ENCODE data around the gene RPS27A.
"Not testable (repeated sequence)": the region's sequence is repeated elsewhere in the genome, so short reads cannot be mapped to it uniquely, and the experiment has no call there.

RPS27A gene

GRCh38 chr2:55241582-55241981 lies 9.1 kb downstream of the RPS27A start:
- not testable (repeated sequence) for H3K4me3 ChIP-seq (ENCODE audit: low read depth in 1 of 2, low read length in 2 of 2); H3K4me1 ChIP-seq (ENCODE audit: control insufficient read depth in 1 of 2, insufficient read depth in 2 of 2, low read length in 2 of 2); H3K27ac ChIP-seq (ENCODE audit: low read length); H3K9me3 ChIP-seq (ENCODE audit: control insufficient read depth in 1 of 2, low read length in 2 of 2); H3K27me3 ChIP-seq (ENCODE audit: low read depth, low read length)
- H3K36me3 ChIP-seq (ENCODE audit: control insufficient read depth in 1 of 2, insufficient read depth in 2 of 2, low read length in 2 of 2) = peaks cover 35 to 63% of the 10 kb centered on the region in 2 donors

GRCh38 chr2:55242617-55243016 lies 10.1 kb downstream of the RPS27A start:
- H3K9me3 ChIP-seq (ENCODE audit: control insufficient read depth in 1 of 2, low read length in 2 of 2) = no peaks in the 10 kb centered on the region
- no peak overlapping the region for H3K27ac ChIP-seq (ENCODE audit: low read length)
- peaks cover 32 to 67% of the 10 kb centered on the region in 2 donors for H3K36me3 ChIP-seq (ENCODE audit: control insufficient read depth in 1 of 2, insufficient read depth in 2 of 2, low read length in 2 of 2)
- no peak overlapping the region for H3K4me3 ChIP-seq (ENCODE audit: low read depth in 1 of 2, low read length in 2 of 2)
- no peaks in the 10 kb centered on the region for H3K27me3 ChIP-seq (ENCODE audit: low read depth, low read length)
- no peaks in the 10 kb centered on the region for H3K4me1 ChIP-seq (ENCODE audit: control insufficient read depth in 1 of 2, insufficient read depth in 2 of 2, low read length in 2 of 2)

GRCh38 chr2:55245411-55245810 lies 12.9 kb downstream of the RPS27A start:
- peaks cover 31 to 65% of the 10 kb centered on the region in 2 donors for H3K36me3 ChIP-seq (ENCODE audit: control insufficient read depth in 1 of 2, insufficient read depth in 2 of 2, low read length in 2 of 2)
- no peaks in the 10 kb centered on the region for H3K9me3 ChIP-seq (ENCODE audit: control insufficient read depth in 1 of 2, low read length in 2 of 2)
- H3K4me1 ChIP-seq (ENCODE audit: control insufficient read depth in 1 of 2, insufficient read depth in 2 of 2, low read length in 2 of 2) = no peaks in the 10 kb centered on the region
- H3K4me3 ChIP-seq (ENCODE audit: low read depth in 1 of 2, low read length in 2 of 2) = no peak overlapping the region
- H3K27ac ChIP-seq (ENCODE audit: low read length) = no peak overlapping the region
- no peaks in the 10 kb centered on the region for H3K27me3 ChIP-seq (ENCODE audit: low read depth, low read length)

- Histone ChIP-seq H3K27ac (ENCODE audit: low read length) (no peak overlapping the region), H3K4me1 (ENCODE audit: control insufficient read depth in 1 of 2, insufficient read depth in 2 of 2, low read length in 2 of 2) (no peaks in the 10 kb centered on the region), H3K9me3 (ENCODE audit: control insufficient read depth in 1 of 2, low read length in 2 of 2) (no peaks in the 10 kb centered on the region), H3K36me3 (ENCODE audit: control insufficient read depth in 1 of 2, insufficient read depth in 2 of 2, low read length in 2 of 2) (peaks cover 35 to 69% of the 10 kb centered on the region in 2 donors), H3K27me3 (ENCODE audit: low read depth, low read length) (no peaks in the 10 kb centered on the region), H3K4me3 (ENCODE audit: low read depth in 1 of 2, low read length in 2 of 2) (no peak overlapping the region)
Measured at GRCh38 chr2:55247025-55247424, 14.5 kb downstream of the RPS27A start.

- Histone ChIP-seq H3K36me3 (ENCODE audit: control insufficient read depth in 1 of 2, insufficient read depth in 2 of 2, low read length in 2 of 2) (peaks cover 18 to 48% of the 10 kb centered on the region in 2 donors), H3K27me3 (ENCODE audit: low read depth, low read length) (no peaks in the 10 kb centered on the region), H3K4me1 (ENCODE audit: control insufficient read depth in 1 of 2, insufficient read depth in 2 of 2, low read length in 2 of 2) (no peaks in the 10 kb centered on the region), H3K9me3 (ENCODE audit: control insufficient read depth in 1 of 2, low read length in 2 of 2) (no peaks in the 10 kb centered on the region), H3K27ac (ENCODE audit: low read length) (no peak overlapping the region), H3K4me3 (ENCODE audit: low read depth in 1 of 2, low read length in 2 of 2) (no peak overlapping the region)
Measured at GRCh38 chr2:55252832-55253231, 20.3 kb downstream of the RPS27A start.

- H3K4me3 ChIP-seq (ENCODE audit: low read depth in 1 of 2, low read length in 2 of 2); H3K27ac ChIP-seq (ENCODE audit: low read length); H3K9me3 ChIP-seq (ENCODE audit: control insufficient read depth in 1 of 2, low read length in 2 of 2); H3K27me3 ChIP-seq (ENCODE audit: low read depth, low read length); H3K4me1 ChIP-seq (ENCODE audit: control insufficient read depth in 1 of 2, insufficient read depth in 2 of 2, low read length in 2 of 2): not testable (repeated sequence)
- H3K36me3 ChIP-seq (ENCODE audit: control insufficient read depth in 1 of 2, insufficient read depth in 2 of 2, low read length in 2 of 2) = peaks cover 21 to 46% of the 10 kb centered on the region in 2 donors
Measured at GRCh38 chr2:55259586-55259985, 27.1 kb downstream of the RPS27A start.

GRCh38 chr2:55268288-55268906 lies 35.9 kb downstream of the RPS27A start:
- peak overlapping the region; percentile 81 to 89 for H3K4me3 ChIP-seq (ENCODE audit: low read depth in 1 of 2, low read length in 2 of 2)
- H3K36me3 ChIP-seq (ENCODE audit: control insufficient read depth in 1 of 2, insufficient read depth in 2 of 2, low read length in 2 of 2) = peaks cover 7 to 21% of the 10 kb centered on the region in 2 donors
- peak overlapping the region; percentile 95 for H3K27ac ChIP-seq (ENCODE audit: low read length)
- H3K27me3 ChIP-seq (ENCODE audit: low read depth, low read length) = no peaks in the 10 kb centered on the region
- peaks cover 5 to 10% of the 10 kb centered on the region in 2 donors for H3K4me1 ChIP-seq (ENCODE audit: control insufficient read depth in 1 of 2, insufficient read depth in 2 of 2, low read length in 2 of 2)
- H3K9me3 ChIP-seq (ENCODE audit: control insufficient read depth in 1 of 2, low read length in 2 of 2) = no peaks in the 10 kb centered on the region

GRCh38 chr2:55268907-55269644 lies 36.6 kb downstream of the RPS27A start, which contains the start of gene MTIF2:
TSS of gene MTIF2 (minus strand) at chr2:55269231. CDS start at chr2:55263858, 5,373 bp downstream.
- H3K27ac ChIP-seq (ENCODE audit: low read length) = peak within 1 kb of the TSS; percentile 95
- no peaks in the 10 kb centered on the region for H3K9me3 ChIP-seq (ENCODE audit: control insufficient read depth in 1 of 2, low read length in 2 of 2)
- peak within 1 kb of the TSS; percentile 81 to 89 for H3K4me3 ChIP-seq (ENCODE audit: low read depth in 1 of 2, low read length in 2 of 2)
- H3K27me3 ChIP-seq (ENCODE audit: low read depth, low read length) = no peaks in the 10 kb centered on the region
- peaks cover under 1 to 14% of the 10 kb centered on the region in 2 donors for H3K36me3 ChIP-seq (ENCODE audit: control insufficient read depth in 1 of 2, insufficient read depth in 2 of 2, low read length in 2 of 2)
- H3K4me1 ChIP-seq (ENCODE audit: control insufficient read depth in 1 of 2, insufficient read depth in 2 of 2, low read length in 2 of 2) = peaks cover 5 to 10% of the 10 kb centered on the region in 2 donors

GRCh38 chr2:55269645-55269990 lies 37.1 kb downstream of the RPS27A start:
- no peaks in the 10 kb centered on the region for H3K9me3 ChIP-seq (ENCODE audit: control insufficient read depth in 1 of 2, low read length in 2 of 2)
- peaks cover 5 to 10% of the 10 kb centered on the region in 2 donors for H3K4me1 ChIP-seq (ENCODE audit: control insufficient read depth in 1 of 2, insufficient read depth in 2 of 2, low read length in 2 of 2)
- no peaks in the 10 kb centered on the region for H3K27me3 ChIP-seq (ENCODE audit: low read depth, low read length)
- H3K4me3 ChIP-seq (ENCODE audit: low read depth in 1 of 2, low read length in 2 of 2) = peak overlapping the region; percentile 81 to 89
- H3K36me3 ChIP-seq (ENCODE audit: control insufficient read depth in 1 of 2, insufficient read depth in 2 of 2, low read length in 2 of 2) = peaks cover 0 to 9% of the 10 kb centered on the region in 2 donors
- H3K27ac ChIP-seq (ENCODE audit: low read length) = peak overlapping the region; percentile 95

GRCh38 chr2:55274346-55274745 lies 41.9 kb downstream of the RPS27A start:
- not testable (repeated sequence) for H3K27ac ChIP-seq (ENCODE audit: low read length); H3K4me3 ChIP-seq (ENCODE audit: low read depth in 1 of 2, low read length in 2 of 2); H3K4me1 ChIP-seq (ENCODE audit: control insufficient read depth in 1 of 2, insufficient read depth in 2 of 2, low read length in 2 of 2); H3K9me3 ChIP-seq (ENCODE audit: control insufficient read depth in 1 of 2, low read length in 2 of 2); H3K27me3 ChIP-seq (ENCODE audit: low read depth, low read length); H3K36me3 ChIP-seq (ENCODE audit: control insufficient read depth in 1 of 2, insufficient read depth in 2 of 2, low read length in 2 of 2)

GRCh38 chr2:55277310-55277709 lies 44.8 kb downstream of the RPS27A start:
- Histone ChIP-seq H3K4me1 (ENCODE audit: control insufficient read depth in 1 of 2, insufficient read depth in 2 of 2, low read length in 2 of 2) (no peaks in the 10 kb centered on the region), H3K36me3 (ENCODE audit: control insufficient read depth in 1 of 2, insufficient read depth in 2 of 2, low read length in 2 of 2) (no peaks in the 10 kb centered on the region), H3K4me3 (ENCODE audit: low read depth in 1 of 2, low read length in 2 of 2) (no peak overlapping the region), H3K27me3 (ENCODE audit: low read depth, low read length) (no peaks in the 10 kb centered on the region), H3K27ac (ENCODE audit: low read length) (no peak overlapping the region), H3K9me3 (ENCODE audit: control insufficient read depth in 1 of 2, low read length in 2 of 2) (no peaks in the 10 kb centered on the region)

Data from muscle layer of duodenum (tissue), 2 donors.